Natural killer cell (primary cell): Measurements from ENCODE around the gene TMEM125. TPM values are rescaled to one million over a fixed set of nuclear protein-coding genes. Genes with fewer than 3 reads are reported as not detected.

Experiments used
- ATAC-seq, 3 donors: fragments of 150-1000 bp in 2 of 3; fragments of 200-7000 bp in 1 of 3; cut with Tn5 transposase; 1 replicate in 1 of 3; 2 replicates in 2 of 3; pipeline ENCODE4 v1.10.0; 2021; ENCODE audit warnings: mild to moderate bottlenecking in 2 of 3, moderate library complexity in 2 of 3
- DNase-seq, 2 donors: peaks; one replicate each; pipeline versions ENCODE4 v3.0.0 to v3.0.0-alpha.2; 2013 to 2021; ENCODE audit warnings: mixed read lengths in 1 of 2
- H3K27ac ChIP-seq: one replicate; pipeline ENCODE4 v1.5.1; 2013; ENCODE audit warnings: mild to moderate bottlenecking, low read length
- H3K27me3 ChIP-seq: one replicate; pipeline ENCODE4 v1.6.1; 2013; ENCODE audit warnings: low read length; ENCODE audit not compliant: control insufficient read depth, insufficient read depth
- H3K36me3 ChIP-seq: one replicate; pipeline ENCODE4 v1.6.1; 2013; ENCODE audit warnings: low read length; ENCODE audit not compliant: control insufficient read depth, insufficient read depth
- H3K4me1 ChIP-seq: one replicate; pipeline ENCODE4 v1.6.1; 2013; ENCODE audit warnings: low read length; ENCODE audit not compliant: control insufficient read depth, insufficient read depth
- H3K4me3 ChIP-seq: one replicate; pipeline ENCODE4 v1.5.1; 2013; ENCODE audit warnings: low read length
- H3K9me3 ChIP-seq: one replicate; pipeline ENCODE4 v1.6.1; 2013; ENCODE audit warnings: low read length; ENCODE audit not compliant: control insufficient read depth, insufficient read depth
- H3K27ac Mint-ChIP-seq, 2 donors: one replicate each; pipeline ENCODE4 v1.8.0; 2022; ENCODE audit warnings: mild to moderate bottlenecking in 2 of 2, mixed read lengths in 2 of 2, moderate library complexity in 1 of 2
- H3K27me3 Mint-ChIP-seq, 2 donors: one replicate each; pipeline ENCODE4 v1.8.0; 2022; ENCODE audit warnings: low read depth in 2 of 2, mixed read lengths in 2 of 2
- H3K36me3 Mint-ChIP-seq: one replicate; pipeline ENCODE4 v1.8.0; 2022; ENCODE audit warnings: mixed read lengths
- H3K4me1 Mint-ChIP-seq, 2 donors: one replicate each; pipeline ENCODE4 v1.8.0; 2022; ENCODE audit warnings: mixed read lengths in 2 of 2
- H3K4me3 Mint-ChIP-seq: one replicate; pipeline ENCODE4 v1.8.0; 2022; ENCODE audit warnings: mild to moderate bottlenecking, moderate library complexity, mixed read lengths
- H3K9me3 Mint-ChIP-seq, 2 donors: one replicate each; pipeline ENCODE4 v1.8.0; 2022; ENCODE audit warnings: mixed read lengths in 2 of 2
- CTCF ChIP-seq: fragments of 200-600 bp; IDR thresholded peaks from one replicate; pipeline ENCODE4 v1.8.0; 2022; ENCODE audit warnings: antibody characterized with exemption
- whole genome bisulfite sequencing: methylation state at CpG from one replicate; pipeline ENCODE4 v1.1.7; 2013; ENCODE audit warnings: missing lambda C conversion rate; ENCODE audit not compliant: insufficient coverage; 5-methylcytosine and 5-hydroxymethylcytosine counted together
- intact Hi-C: fragments of 100-400 bp; cut with micrococcal nuclease; formaldehyde crosslinking; loops from one replicate; pipeline ENCODE4 v1.14.2; 2022
- total RNA-seq, 4 donors: library from RNA; stranded (reverse); fragments of 120-200 nt in 1 of 4; gene quantifications; one replicate each; pipeline versions ENCODE4 v1.2.3 to v1.2.4, GENCODE V29; 2013 to 2022

TMEM125 gene
- total RNA-seq, 3 donors from 2014 or later (not counting 1 experiment from before 2014, with no cell fraction given) = not detected

DNA sequence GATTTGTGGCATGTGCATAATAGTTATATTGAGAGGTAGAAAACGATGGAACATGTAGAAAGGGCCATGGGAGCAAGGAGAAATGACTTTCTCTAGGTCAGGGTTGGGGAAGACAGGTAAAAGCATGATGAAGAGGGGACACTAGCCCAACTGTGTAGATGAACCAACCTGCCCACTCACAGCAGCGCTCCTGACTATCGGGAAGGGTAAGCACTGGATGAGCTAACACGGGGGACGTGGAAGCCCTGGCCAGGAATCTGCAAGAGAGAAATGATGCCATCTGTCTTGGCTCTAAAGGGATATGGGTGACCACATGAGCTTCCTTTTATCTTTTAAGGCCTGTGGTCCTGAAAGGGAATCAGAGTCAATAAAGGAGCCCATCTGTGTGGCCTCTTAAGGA is 36.2 kb upstream of the TMEM125 start:
- TF ChIP-seq CTCF = no peak
- no peaks in the 10 kb centered on the region for H3K9me3 ChIP-seq
- H3K36me3 Mint-ChIP-seq = no peaks in the 10 kb centered on the region
- no peak overlapping the region for H3K27ac Mint-ChIP-seq
- H3K27me3 ChIP-seq = no peaks in the 10 kb centered on the region
- no peak for DNase-seq
- no peak overlapping the region for H3K4me3 Mint-ChIP-seq
- H3K27me3 Mint-ChIP-seq = peaks cover 0 to 3% of the 10 kb centered on the region in 2 donors
- H3K4me1 ChIP-seq = no peaks in the 10 kb centered on the region
- H3K9me3 Mint-ChIP-seq = no peaks in the 10 kb centered on the region
- WGBS = 93% methylated on average over 5 of the region's 5 CpGs
- intact Hi-C loops = no loop called here
- no peak overlapping the region for H3K27ac ChIP-seq
- H3K4me1 Mint-ChIP-seq = no peaks in the 10 kb centered on the region
- H3K4me3 ChIP-seq = no peak overlapping the region
- ATAC-seq = no peak
- H3K36me3 ChIP-seq = no peaks in the 10 kb centered on the region

- DNase-seq = no peak
- H3K4me3 Mint-ChIP-seq = no peak overlapping the region
These were observed 35.5 kb upstream of the TMEM125 start for GRCh38 chr1:43234267-43234666.

DNA sequence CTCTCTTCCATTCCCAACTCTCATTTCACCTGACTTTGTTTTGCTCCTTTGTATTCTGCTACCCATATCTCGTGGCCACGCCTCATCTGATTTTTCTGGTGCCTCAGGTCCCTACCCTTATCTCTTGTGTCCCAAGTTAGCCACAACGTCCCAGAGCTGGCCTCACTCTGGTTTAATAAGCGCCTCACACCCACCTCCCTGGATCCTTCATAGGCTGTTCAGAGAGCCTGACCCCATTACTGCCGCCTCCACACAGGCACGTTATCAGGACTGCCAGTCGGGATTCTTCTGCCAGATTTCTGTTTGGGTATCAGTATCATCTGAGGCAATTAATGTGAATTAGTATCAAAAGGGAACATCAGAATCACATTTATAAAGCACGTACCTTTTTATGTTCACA is 34.7 kb upstream of the TMEM125 start:
- H3K9me3 ChIP-seq = no peaks in the 10 kb centered on the region
- Mint-ChIP-seq H3K36me3 (no peaks in the 10 kb centered on the region), H3K27ac (no peak overlapping the region), H3K27me3 (peaks cover 0 to 3% of the 10 kb centered on the region in 2 donors), H3K4me1 (no peaks in the 10 kb centered on the region), H3K4me3 (no peak overlapping the region), H3K9me3 (no peaks in the 10 kb centered on the region)
- no peak overlapping the region for H3K27ac ChIP-seq
- no peaks in the 10 kb centered on the region for H3K36me3 ChIP-seq
- peaks cover 4% of the 10 kb centered on the region for H3K4me1 ChIP-seq
- DNase-seq (no peak), ATAC-seq (no peak)
- WGBS = 92% methylated on average over 6 of the region's 8 CpGs
- H3K27me3 ChIP-seq = no peaks in the 10 kb centered on the region
- H3K4me3 ChIP-seq = no peak overlapping the region
- no peak for TF ChIP-seq CTCF
- intact Hi-C loops = no loop called here

More at GRCh38 chr1:43234267-43234666, 35.5 kb upstream of the TMEM125 start:
- Histone ChIP-seq H3K9me3 (no peaks in the 10 kb centered on the region), H3K27me3 (no peaks in the 10 kb centered on the region), H3K27ac (no peak overlapping the region), H3K36me3 (no peaks in the 10 kb centered on the region), H3K4me1 (peaks cover 2% of the 10 kb centered on the region), H3K4me3 (no peak overlapping the region)
- no peak for TF ChIP-seq CTCF
- intact Hi-C loops = no loop called here
- Mint-ChIP-seq H3K36me3 (no peaks in the 10 kb centered on the region), H3K9me3 (no peaks in the 10 kb centered on the region), H3K4me1 (no peaks in the 10 kb centered on the region), H3K27me3 (peaks cover 0 to 3% of the 10 kb centered on the region in 2 donors), H3K27ac (no peak overlapping the region)
- WGBS = 94% methylated on average over 17 of the region's 17 CpGs
- no peak for ATAC-seq

DNA sequence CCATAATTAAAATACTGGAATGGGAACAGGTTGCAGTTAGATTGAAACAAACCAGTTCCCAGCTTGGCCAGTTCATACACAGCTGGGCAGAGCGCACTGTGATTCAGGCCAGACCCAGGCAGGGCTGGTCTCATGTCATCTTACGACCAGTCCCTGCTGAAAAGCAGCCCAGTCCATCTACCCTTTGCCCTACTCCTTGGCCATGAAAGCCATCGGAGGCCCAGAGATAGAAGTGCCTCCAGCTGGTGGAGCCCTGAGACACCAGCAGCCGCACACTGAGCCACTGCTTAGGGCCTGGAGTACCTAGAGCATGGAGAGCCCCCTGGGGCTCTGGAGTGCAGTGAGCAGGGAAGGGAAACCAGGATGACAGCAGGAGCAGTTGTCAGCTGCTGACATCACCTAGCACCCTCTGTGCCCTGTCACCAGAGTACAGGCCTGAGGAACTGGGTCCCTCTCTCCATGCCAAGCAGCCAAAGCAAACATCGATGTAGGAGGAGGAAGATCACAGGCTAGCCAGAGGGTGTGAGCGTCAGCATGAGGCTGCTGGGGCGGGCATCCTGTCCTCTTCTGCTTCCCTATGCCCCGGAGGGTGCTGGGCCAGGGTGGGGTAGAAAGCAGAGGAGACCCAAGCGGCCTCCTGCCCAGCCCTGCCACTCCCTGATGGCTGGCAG is 34.2 kb upstream of the TMEM125 start:
- 82% methylated on average over 9 of the region's 9 CpGs for WGBS
- no peak for DNase-seq
- H3K27me3 ChIP-seq = no peaks in the 10 kb centered on the region

More for the DNA sequence above, 34.2 kb upstream of the TMEM125 start:
- H3K4me3 ChIP-seq = no peak overlapping the region
- no peaks in the 10 kb centered on the region for H3K4me1 Mint-ChIP-seq
- H3K36me3 Mint-ChIP-seq = no peaks in the 10 kb centered on the region
- TF ChIP-seq CTCF = no peak
- no peaks in the 10 kb centered on the region for H3K9me3 Mint-ChIP-seq
- no peaks in the 10 kb centered on the region for H3K9me3 ChIP-seq
- no peak for ATAC-seq
- no peak overlapping the region for H3K4me3 Mint-ChIP-seq
- H3K27me3 Mint-ChIP-seq = peaks cover 0 to 3% of the 10 kb centered on the region in 2 donors
- no peaks in the 10 kb centered on the region for H3K36me3 ChIP-seq
- intact Hi-C loops = no loop called here
- H3K27ac Mint-ChIP-seq = no peak overlapping the region
- H3K4me1 ChIP-seq = peaks cover 4% of the 10 kb centered on the region
- H3K27ac ChIP-seq = no peak overlapping the region
